Trophoblast cell (in vitro differentiated cells and primary cell): ENCODE measurements around the gene ICA1L.

Experiments used
- DNase-seq, 2 donors: peaks; one replicate each; pipeline ENCODE4 v3.0.0-alpha.2; 2016
- H2AFZ ChIP-seq: 2 replicates; pipeline ENCODE4 v1.6.1; 2013; ENCODE audit warnings: low read length, moderate library complexity, mild to moderate bottlenecking; ENCODE audit not compliant: insufficient read depth, poor library complexity
- H2AK5ac ChIP-seq: 2 replicates; pipeline ENCODE4 v1.6.1; 2013; ENCODE audit warnings: mild to moderate bottlenecking, low read length
- H2BK120ac ChIP-seq: 2 replicates; pipeline ENCODE4 v1.6.1; 2013; ENCODE audit warnings: low read length, mild to moderate bottlenecking, moderate library complexity; ENCODE audit not compliant: insufficient read depth, poor library complexity
- H2BK12ac ChIP-seq: 2 replicates; pipeline ENCODE4 v1.6.1; 2013; ENCODE audit warnings: mild to moderate bottlenecking, low read length, moderate library complexity
- H2BK5ac ChIP-seq: 2 replicates; pipeline ENCODE4 v1.6.1; 2013; ENCODE audit warnings: low read length, low read depth, moderate library complexity, mild to moderate bottlenecking; ENCODE audit not compliant: poor library complexity
- H3K14ac ChIP-seq: 2 replicates; pipeline ENCODE4 v1.6.1; 2013; ENCODE audit warnings: mild to moderate bottlenecking, low read length
- H3K18ac ChIP-seq: 2 replicates; pipeline ENCODE4 v1.6.1; 2013; ENCODE audit warnings: mild to moderate bottlenecking, low read length
- H3K23ac ChIP-seq: 2 replicates; pipeline ENCODE4 v1.6.1; 2013; ENCODE audit warnings: low read length
- H3K27ac ChIP-seq: 2 replicates; pipeline ENCODE4 v1.5.1; 2013; ENCODE audit warnings: low read depth, mild to moderate bottlenecking, inconsistent platforms, low read length, moderate library complexity
- H3K27me3 ChIP-seq: 2 replicates; pipeline ENCODE4 v1.6.1; 2013; ENCODE audit warnings: inconsistent platforms, mild to moderate bottlenecking, low read length, moderate library complexity; ENCODE audit not compliant: insufficient read depth
- H3K36me3 ChIP-seq, 2 experiments: 1 replicate in 1 of 2; 2 replicates in 1 of 2; pipeline ENCODE4 v1.6.1; 2013; ENCODE audit warnings: low read length in 2 of 2, mild to moderate bottlenecking in 2 of 2, moderate library complexity in 1 of 2; ENCODE audit not compliant: insufficient read depth in 2 of 2, control insufficient read depth in 1 of 2
- H3K4ac ChIP-seq: 2 replicates; pipeline ENCODE4 v1.6.1; 2013; ENCODE audit warnings: low read depth, mild to moderate bottlenecking, low read length, moderate library complexity
- H3K4me1 ChIP-seq, 2 experiments: 1 replicate in 1 of 2; 2 replicates in 1 of 2; pipeline ENCODE4 v1.6.1; 2013; ENCODE audit warnings: low read length in 2 of 2, mild to moderate bottlenecking in 2 of 2, moderate library complexity in 1 of 2; ENCODE audit not compliant: insufficient read depth in 2 of 2, control insufficient read depth in 1 of 2
- H3K4me2 ChIP-seq: 2 replicates; pipeline ENCODE4 v1.6.1; 2013; ENCODE audit warnings: inconsistent platforms, mild to moderate bottlenecking, low read length, moderate library complexity
- H3K4me3 ChIP-seq: 2 replicates; pipeline ENCODE4 v1.5.1; 2013; ENCODE audit warnings: mild to moderate bottlenecking, low read depth, low read length, inconsistent platforms
- H3K79me1 ChIP-seq: one replicate; pipeline ENCODE4 v1.6.1; 2013; ENCODE audit warnings: low read length
- H3K79me2 ChIP-seq: 2 replicates; pipeline ENCODE4 v1.6.1; 2013; ENCODE audit warnings: low read length, mild to moderate bottlenecking; ENCODE audit not compliant: control insufficient read depth, insufficient read depth, poor library complexity
- H3K9ac ChIP-seq: 2 replicates; pipeline ENCODE4 v1.6.1; 2013; ENCODE audit warnings: mild to moderate bottlenecking, low read length
- H3K9me3 ChIP-seq: 2 replicates; pipeline ENCODE4 v1.6.1; 2013; ENCODE audit warnings: low read depth, mild to moderate bottlenecking, control low read depth, inconsistent platforms, low read length; ENCODE audit not compliant: insufficient read depth
- H4K12ac ChIP-seq: 2 replicates; pipeline ENCODE4 v1.6.1; 2013; ENCODE audit warnings: low read depth, mild to moderate bottlenecking, low read length, moderate library complexity
- H4K8ac ChIP-seq: 2 replicates; pipeline ENCODE4 v1.6.1; 2013; ENCODE audit warnings: low read depth, mild to moderate bottlenecking, low read length, moderate library complexity
- H4K91ac ChIP-seq: one replicate; pipeline ENCODE4 v1.6.1; 2013; ENCODE audit warnings: low read depth, mild to moderate bottlenecking, low read length, moderate library complexity
- WGBS: extraction: QIAGEN DNeasy Blood & Tissue Kit; methylation state at CpG from one replicate; pipeline ENCODE4 v1.1.7; 2013; ENCODE audit warnings: missing lambda C conversion rate; ENCODE audit not compliant: insufficient read length, insufficient coverage; ENCODE audit errors: extremely low coverage; 5-methylcytosine and 5-hydroxymethylcytosine counted together

The ICA1L gene

GRCh38 chr2:202881570-202881969 lies 10.0 kb upstream of the ICA1L start:
- no peak for DNase-seq
- Histone ChIP-seq H3K18ac (no peak overlapping the region), H3K9me3 (no peaks in the 10 kb centered on the region), H3K23ac (no peak overlapping the region), H3K79me2 (no peaks in the 10 kb centered on the region), H3K4me2 (no peak overlapping the region), H3K9ac (no peak overlapping the region), H3K4me3 (no peak overlapping the region), H3K27me3 (no peaks in the 10 kb centered on the region), H3K36me3 (peaks cover 20% of the 10 kb centered on the region in 2 experiments), H2BK120ac (no peak overlapping the region), H4K8ac (no peak overlapping the region), H2AK5ac (no peak overlapping the region), H3K79me1 (no peaks in the 10 kb centered on the region), H2BK5ac (no peak overlapping the region), H4K91ac (no peak overlapping the region), H2AFZ (no peak overlapping the region), H2BK12ac (no peak overlapping the region), H3K27ac (no peak overlapping the region), H3K14ac (no peak overlapping the region), H3K4ac (no peak overlapping the region), H3K4me1 (no peaks in the 10 kb centered on the region), H4K12ac (no peak overlapping the region)
- no CpG with 5 or more reads among the region's 4 CpGs for WGBS

GRCh38 chr2:202877699-202878098 lies 6.1 kb upstream of the ICA1L start:
- Histone ChIP-seq H3K9me3 (no peaks in the 10 kb centered on the region), H3K27me3 (no peaks in the 10 kb centered on the region), H2AFZ (no peak overlapping the region), H4K12ac (no peak overlapping the region), H3K4me1 (no peaks in the 10 kb centered on the region), H3K4me2 (no peak overlapping the region), H3K79me1 (no peaks in the 10 kb centered on the region), H3K4me3 (no peak overlapping the region), H3K36me3 (peaks cover 9 to 10% of the 10 kb centered on the region in 2 experiments), H3K18ac (no peak overlapping the region), H3K23ac (no peak overlapping the region), H2AK5ac (no peak overlapping the region), H2BK12ac (no peak overlapping the region), H3K14ac (no peak overlapping the region), H3K79me2 (no peaks in the 10 kb centered on the region), H3K27ac (no peak overlapping the region), H4K8ac (no peak overlapping the region), H4K91ac (no peak overlapping the region), H3K9ac (no peak overlapping the region), H2BK120ac (no peak overlapping the region), H3K4ac (no peak overlapping the region), H2BK5ac (no peak overlapping the region)
- no peak for DNase-seq
- WGBS = no CpG with 5 or more reads among the region's 2 CpGs

GRCh38 chr2:202870431-202871299 lies 901 bp downstream of the ICA1L start:
- H3K79me2 ChIP-seq = no peaks in the 10 kb centered on the region
- H3K4me1 ChIP-seq = no peaks in the 10 kb centered on the region
- peak overlapping the region; percentile 36 for H4K91ac ChIP-seq
- peak overlapping the region; percentile 92 for H3K4me3 ChIP-seq
- peaks cover 6% of the 10 kb centered on the region for H3K79me1 ChIP-seq
- H2BK120ac ChIP-seq = peak overlapping the region; percentile 52
- H3K4ac ChIP-seq = no peak overlapping the region
- H3K23ac ChIP-seq = no peak overlapping the region
- H4K8ac ChIP-seq = peak overlapping the region; percentile 73
- peak overlapping the region; percentile 81 for H2AFZ ChIP-seq
- peak overlapping the region; percentile 90 for H3K4me2 ChIP-seq
- no CpG with 5 or more reads among the region's 37 CpGs for WGBS
- peaks cover 3% of the 10 kb centered on the region for H3K9me3 ChIP-seq
- no peak overlapping the region for H2BK12ac ChIP-seq
- H3K9ac ChIP-seq = no peak overlapping the region
- H3K27ac ChIP-seq = no peak overlapping the region
- no peak overlapping the region for H3K18ac ChIP-seq
- H2AK5ac ChIP-seq = no peak overlapping the region
- H2BK5ac ChIP-seq = no peak overlapping the region
- DNase-seq = peak; percentile 41 to 69
- peak overlapping the region; percentile 49 for H4K12ac ChIP-seq
- H3K14ac ChIP-seq = peak overlapping the region; percentile 18
- no peaks in the 10 kb centered on the region for H3K27me3 ChIP-seq
- H3K36me3 ChIP-seq = no peaks in the 10 kb centered on the region

DNA sequence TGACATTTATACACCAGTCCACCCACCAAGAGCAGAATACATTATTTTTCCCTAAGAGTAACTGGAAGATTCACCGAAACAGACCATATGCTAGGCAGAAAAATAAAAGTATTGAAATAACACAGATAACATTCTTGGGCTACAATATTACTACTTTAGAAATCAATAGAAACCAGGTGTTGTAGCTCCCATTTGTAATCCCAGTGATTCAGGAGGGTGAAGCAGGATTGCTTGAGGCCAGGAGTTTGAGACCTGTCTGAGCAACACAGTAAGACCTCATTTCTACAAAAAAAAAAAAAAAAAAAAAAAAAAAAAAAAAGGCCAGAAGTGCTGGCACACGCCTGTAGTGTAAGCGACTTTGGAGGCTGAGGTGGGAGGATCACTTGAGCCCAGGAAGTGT lies 9.6 kb downstream of the ICA1L start:
- H3K18ac ChIP-seq = no peak overlapping the region
- H4K91ac ChIP-seq = no peak overlapping the region
- no peak overlapping the region for H3K23ac ChIP-seq
- no peaks in the 10 kb centered on the region for H3K9me3 ChIP-seq
- H3K79me2 ChIP-seq = no peaks in the 10 kb centered on the region
- H3K79me1 ChIP-seq = no peaks in the 10 kb centered on the region
- no peak overlapping the region for H2BK5ac ChIP-seq
- H3K36me3 ChIP-seq = no peaks in the 10 kb centered on the region
- H4K12ac ChIP-seq = no peak overlapping the region
- no peak overlapping the region for H3K27ac ChIP-seq
- no peak overlapping the region for H2AK5ac ChIP-seq
- no peak overlapping the region for H2AFZ ChIP-seq
- no peaks in the 10 kb centered on the region for H3K4me1 ChIP-seq
- no peak overlapping the region for H4K8ac ChIP-seq
- DNase-seq = no peak
- H3K4me3 ChIP-seq = no peak overlapping the region
- H2BK12ac ChIP-seq = no peak overlapping the region
- H2BK120ac ChIP-seq = no peak overlapping the region
- no peak overlapping the region for H3K4me2 ChIP-seq
- no peaks in the 10 kb centered on the region for H3K27me3 ChIP-seq
- no peak overlapping the region for H3K9ac ChIP-seq
- no CpG with 5 or more reads among the region's 3 CpGs for WGBS
- H3K4ac ChIP-seq = no peak overlapping the region
- no peak overlapping the region for H3K14ac ChIP-seq
